ENCODE measurements around the gene CAMK1D. TPM values are rescaled to one million over a fixed set of nuclear protein-coding genes. Genes with fewer than 3 reads are reported as not detected.

CAMK1D gene
- polyA plus RNA-seq, 1 donor (not counting 4 experiments of a cell fraction or from before 2014, with no cell fraction given), result 0.76 TPM

DNA sequence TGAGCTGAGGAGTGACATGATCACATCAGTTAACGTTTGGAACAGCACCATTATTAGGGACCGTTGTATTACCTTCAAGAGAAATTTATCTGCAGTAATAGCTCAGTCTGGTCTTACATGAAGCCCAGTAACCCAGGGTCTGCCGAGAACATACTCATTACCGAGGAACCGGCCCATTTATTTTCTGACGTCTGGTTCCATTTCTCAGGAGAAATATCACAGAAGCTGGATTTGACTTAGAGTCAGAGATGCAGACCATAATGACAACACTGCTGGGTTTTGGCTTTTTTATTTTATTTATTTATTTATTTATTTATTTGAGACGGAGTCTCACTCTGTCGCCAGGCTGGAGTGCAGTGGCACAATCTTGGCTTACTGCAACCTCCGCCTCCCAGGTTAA, 489.0 kb downstream of the CAMK1D start:
- Histone ChIP-seq H4K20me1 (ENCODE audit: control insufficient read depth, extremely low read depth, insufficient read depth, low read length) (no peaks in the 10 kb centered on the region), H3K27me3 (ENCODE audit: control insufficient read depth, extremely low read depth, insufficient read depth, low read length) (no peaks in the 10 kb centered on the region), H3K4me1 (ENCODE audit: control insufficient read depth, extremely low read depth, insufficient read depth, low read length) (peaks cover 18% of the 10 kb centered on the region), H3K9ac (ENCODE audit: control insufficient read depth, extremely low read depth, insufficient read depth, low read length) (no peak overlapping the region), H3K27ac (ENCODE audit: control insufficient read depth, insufficient read depth, low read length) (no peak overlapping the region), H3K9me3 (ENCODE audit: control insufficient read depth, low read depth, low read length) (no peaks in the 10 kb centered on the region), H3K36me3 (ENCODE audit: control insufficient read depth in 2 of 2, extremely low read depth in 1 of 2, insufficient read depth in 2 of 2, low read length in 2 of 2) (no peaks in the 10 kb centered on the region), H3K4me3 (ENCODE audit: control insufficient read depth in 2 of 3, extremely low read depth in 1 of 3, insufficient read depth in 2 of 3, low read depth in 1 of 3, low read length in 3 of 3) (no peak overlapping the region), H3K79me2 (ENCODE audit: control insufficient read depth, insufficient read depth, low read length) (no peaks in the 10 kb centered on the region), H3K4me2 (ENCODE audit: control insufficient read depth, extremely low read depth, insufficient read depth, low read depth, low read length) (no peak overlapping the region), H3K9me1 (ENCODE audit: control insufficient read depth, extremely low read depth, insufficient read depth, low read length) (no peaks in the 10 kb centered on the region), H2AFZ (ENCODE audit: control insufficient read depth, low read length) (no peak overlapping the region)
- DNase-seq (ENCODE audit: low read depth, low spot score) (no peak), FAIRE-seq (no peak)
- TF ChIP-seq, protein P1, sequence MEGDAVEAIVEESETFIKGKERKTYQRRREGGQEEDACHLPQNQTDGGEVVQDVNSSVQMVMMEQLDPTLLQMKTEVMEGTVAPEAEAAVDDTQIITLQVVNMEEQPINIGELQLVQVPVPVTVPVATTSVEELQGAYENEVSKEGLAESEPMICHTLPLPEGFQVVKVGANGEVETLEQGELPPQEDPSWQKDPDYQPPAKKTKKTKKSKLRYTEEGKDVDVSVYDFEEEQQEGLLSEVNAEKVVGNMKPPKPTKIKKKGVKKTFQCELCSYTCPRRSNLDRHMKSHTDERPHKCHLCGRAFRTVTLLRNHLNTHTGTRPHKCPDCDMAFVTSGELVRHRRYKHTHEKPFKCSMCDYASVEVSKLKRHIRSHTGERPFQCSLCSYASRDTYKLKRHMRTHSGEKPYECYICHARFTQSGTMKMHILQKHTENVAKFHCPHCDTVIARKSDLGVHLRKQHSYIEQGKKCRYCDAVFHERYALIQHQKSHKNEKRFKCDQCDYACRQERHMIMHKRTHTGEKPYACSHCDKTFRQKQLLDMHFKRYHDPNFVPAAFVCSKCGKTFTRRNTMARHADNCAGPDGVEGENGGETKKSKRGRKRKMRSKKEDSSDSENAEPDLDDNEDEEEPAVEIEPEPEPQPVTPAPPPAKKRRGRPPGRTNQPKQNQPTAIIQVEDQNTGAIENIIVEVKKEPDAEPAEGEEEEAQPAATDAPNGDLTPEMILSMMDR (optimal IDR thresholded peaks at IDR 0.05 in 1 of 3, IDR thresholded peaks at IDR 0.05 in 1 of 3, conservative IDR thresholded peaks at IDR 0.05 in 1 of 3; ENCODE audit: extremely low read depth in 1 of 3, insufficient read depth in 2 of 3, low read length in 3 of 3), result no peak
- TF ChIP-seq EZH2 (IDR thresholded peaks at IDR 0.05; ENCODE audit: low read length), result no peak
- dilution Hi-C loops (cut with MboI; ENCODE audit: extremely low pct_ligation_motif_present, low sequenced_read_pairs), result no loop called here

DNA sequence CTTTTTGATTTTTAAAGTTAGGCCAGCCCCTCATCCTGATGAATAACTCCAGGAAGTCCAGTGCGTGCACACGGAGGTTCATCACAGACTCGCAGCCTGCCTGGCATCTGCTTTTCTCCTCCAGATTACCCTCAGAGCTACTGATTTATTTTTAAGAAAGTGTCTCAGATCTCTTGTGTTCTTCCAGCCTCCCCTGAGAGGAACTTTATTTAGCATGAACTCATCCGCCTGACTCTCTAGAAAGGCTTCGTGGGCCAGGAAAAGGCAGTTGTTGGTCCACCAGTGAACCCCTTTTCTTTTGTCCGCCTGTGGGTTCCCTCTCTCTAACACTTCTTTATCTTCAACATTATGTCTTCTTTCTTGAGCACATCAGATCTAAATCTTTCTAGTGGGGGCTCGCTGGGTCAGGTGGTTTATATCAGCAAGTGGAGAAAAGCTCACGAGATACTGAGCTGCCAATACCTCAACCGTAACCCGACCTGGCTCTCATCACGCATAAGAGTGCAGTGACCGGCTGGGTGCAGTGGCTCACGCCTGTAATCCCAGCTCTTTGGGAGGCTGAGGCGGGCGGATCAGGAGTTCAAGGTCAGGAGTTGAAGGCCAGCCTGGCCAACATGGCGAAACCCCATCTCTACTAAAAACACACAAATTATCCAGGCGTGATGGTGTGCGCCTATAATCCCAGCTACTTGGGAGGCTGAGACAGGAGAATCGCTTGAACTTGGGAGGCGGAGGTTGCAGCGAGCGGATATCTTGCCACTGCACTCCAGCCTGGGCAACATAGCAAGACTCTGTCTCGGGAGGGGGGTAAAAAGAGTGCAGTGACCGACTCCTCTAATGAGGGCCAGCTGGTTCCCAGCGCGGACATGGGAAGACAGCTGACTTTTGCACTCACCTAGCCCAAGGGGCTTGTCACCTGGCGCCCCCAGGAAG, 489.9 kb downstream of the CAMK1D start:
- dilution Hi-C loops (cut with MboI; ENCODE audit: extremely low pct_ligation_motif_present, low sequenced_read_pairs), result no loop called here
- no peak for DNase-seq (ENCODE audit: low read depth, low spot score)
- Histone ChIP-seq H3K27me3 (ENCODE audit: control insufficient read depth, extremely low read depth, insufficient read depth, low read length) (no peaks in the 10 kb centered on the region), H3K27ac (ENCODE audit: control insufficient read depth, insufficient read depth, low read length) (no peak overlapping the region), H3K4me2 (ENCODE audit: control insufficient read depth, extremely low read depth, insufficient read depth, low read depth, low read length) (no peak overlapping the region), H3K9me3 (ENCODE audit: control insufficient read depth, low read depth, low read length) (no peaks in the 10 kb centered on the region), H3K4me1 (ENCODE audit: control insufficient read depth, extremely low read depth, insufficient read depth, low read length) (peaks cover 13% of the 10 kb centered on the region), H3K36me3 (ENCODE audit: control insufficient read depth in 2 of 2, extremely low read depth in 1 of 2, insufficient read depth in 2 of 2, low read length in 2 of 2) (no peaks in the 10 kb centered on the region), H3K9me1 (ENCODE audit: control insufficient read depth, extremely low read depth, insufficient read depth, low read length) (no peaks in the 10 kb centered on the region), H2AFZ (ENCODE audit: control insufficient read depth, low read length) (no peak overlapping the region), H3K4me3 (ENCODE audit: control insufficient read depth in 2 of 3, extremely low read depth in 1 of 3, insufficient read depth in 2 of 3, low read depth in 1 of 3, low read length in 3 of 3) (no peak overlapping the region), H3K9ac (ENCODE audit: control insufficient read depth, extremely low read depth, insufficient read depth, low read length) (no peak overlapping the region), H4K20me1 (ENCODE audit: control insufficient read depth, extremely low read depth, insufficient read depth, low read length) (no peaks in the 10 kb centered on the region), H3K79me2 (ENCODE audit: control insufficient read depth, insufficient read depth, low read length) (no peaks in the 10 kb centered on the region)
- FAIRE-seq, result no peak
- no peak for TF ChIP-seq EZH2 (IDR thresholded peaks at IDR 0.05; ENCODE audit: low read length)
- TF ChIP-seq, protein P1 (optimal IDR thresholded peaks at IDR 0.05 in 1 of 3, IDR thresholded peaks at IDR 0.05 in 1 of 3, conservative IDR thresholded peaks at IDR 0.05 in 1 of 3; ENCODE audit: extremely low read depth in 1 of 3, insufficient read depth in 2 of 3, low read length in 3 of 3), result no peak

Data from keratinocyte (primary cell).